PFSK-1 (cell line): ENCODE results near the gene MACC1.

ENCODE experiments used
- FOXP2 ChIP-seq: optimal IDR thresholded peaks from 2 replicates; pipeline ENCODE3; 2011; ENCODE audit warnings: borderline replicate concordance, control low read depth, inconsistent platforms; ENCODE audit not compliant: insufficient read depth; ENCODE audit errors: extremely low read length, extremely low read depth
- POLR2AphosphoS5 ChIP-seq: IDR thresholded peaks from 2 replicates; pipeline ENCODE4 v1.6.1; 2012; ENCODE audit warnings: low read depth, mild to moderate bottlenecking, control low read depth, low read length, moderate library complexity
- SIN3A ChIP-seq: IDR thresholded peaks from 2 replicates; pipeline ENCODE4 v1.6.1; 2012; ENCODE audit warnings: mild to moderate bottlenecking, low read length, moderate library complexity, borderline replicate concordance; ENCODE audit not compliant: insufficient read depth
- TAF1 ChIP-seq: IDR thresholded peaks from 2 replicates; pipeline ENCODE4 v1.6.1; 2012; ENCODE audit warnings: low read length, control low read depth, borderline replicate concordance; ENCODE audit not compliant: insufficient read depth
- TF ChIP-seq, protein P1 (sequence below), 2 experiments: IDR thresholded peaks; 2 replicates each; pipeline versions ENCODE4 v1.6.1 to v1.8.0; 2011 to 2012; ENCODE audit warnings: low read depth in 2 of 2, low read length in 2 of 2, control low read depth in 1 of 2, inconsistent platforms in 1 of 2, mild to moderate bottlenecking in 1 of 2, moderate library complexity in 1 of 2; ENCODE audit not compliant: insufficient read depth in 1 of 2

The MACC1 gene

DNA sequence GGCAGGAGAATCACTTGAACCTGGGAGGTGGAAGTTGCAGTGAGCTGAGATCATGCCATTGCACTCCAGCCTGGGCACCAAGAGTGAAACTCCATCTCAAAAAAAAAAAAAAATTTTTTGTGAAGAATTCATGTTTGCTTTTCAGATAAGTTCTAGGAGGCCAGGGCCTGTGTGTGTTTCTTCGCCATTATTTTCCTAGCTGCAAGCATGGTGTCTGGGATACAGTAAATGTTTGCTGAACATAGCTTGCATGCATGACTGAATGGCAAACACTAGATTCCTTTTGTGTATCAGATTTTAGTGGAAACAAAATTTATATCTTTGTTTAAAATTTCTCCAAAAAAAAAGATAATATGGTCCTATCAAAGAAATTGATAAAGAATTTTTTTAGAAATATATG is 9.7 kb upstream of the MACC1 start:
- TF ChIP-seq FOXP2 (no peak), SIN3A (no peak), POLR2AphosphoS5 (no peak), TAF1 (no peak)
- TF ChIP-seq, protein P1, sequence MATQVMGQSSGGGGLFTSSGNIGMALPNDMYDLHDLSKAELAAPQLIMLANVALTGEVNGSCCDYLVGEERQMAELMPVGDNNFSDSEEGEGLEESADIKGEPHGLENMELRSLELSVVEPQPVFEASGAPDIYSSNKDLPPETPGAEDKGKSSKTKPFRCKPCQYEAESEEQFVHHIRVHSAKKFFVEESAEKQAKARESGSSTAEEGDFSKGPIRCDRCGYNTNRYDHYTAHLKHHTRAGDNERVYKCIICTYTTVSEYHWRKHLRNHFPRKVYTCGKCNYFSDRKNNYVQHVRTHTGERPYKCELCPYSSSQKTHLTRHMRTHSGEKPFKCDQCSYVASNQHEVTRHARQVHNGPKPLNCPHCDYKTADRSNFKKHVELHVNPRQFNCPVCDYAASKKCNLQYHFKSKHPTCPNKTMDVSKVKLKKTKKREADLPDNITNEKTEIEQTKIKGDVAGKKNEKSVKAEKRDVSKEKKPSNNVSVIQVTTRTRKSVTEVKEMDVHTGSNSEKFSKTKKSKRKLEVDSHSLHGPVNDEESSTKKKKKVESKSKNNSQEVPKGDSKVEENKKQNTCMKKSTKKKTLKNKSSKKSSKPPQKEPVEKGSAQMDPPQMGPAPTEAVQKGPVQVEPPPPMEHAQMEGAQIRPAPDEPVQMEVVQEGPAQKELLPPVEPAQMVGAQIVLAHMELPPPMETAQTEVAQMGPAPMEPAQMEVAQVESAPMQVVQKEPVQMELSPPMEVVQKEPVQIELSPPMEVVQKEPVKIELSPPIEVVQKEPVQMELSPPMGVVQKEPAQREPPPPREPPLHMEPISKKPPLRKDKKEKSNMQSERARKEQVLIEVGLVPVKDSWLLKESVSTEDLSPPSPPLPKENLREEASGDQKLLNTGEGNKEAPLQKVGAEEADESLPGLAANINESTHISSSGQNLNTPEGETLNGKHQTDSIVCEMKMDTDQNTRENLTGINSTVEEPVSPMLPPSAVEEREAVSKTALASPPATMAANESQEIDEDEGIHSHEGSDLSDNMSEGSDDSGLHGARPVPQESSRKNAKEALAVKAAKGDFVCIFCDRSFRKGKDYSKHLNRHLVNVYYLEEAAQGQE (IDR thresholded peaks at IDR 0.05; ENCODE audit: insufficient read depth in 1 of 2, low read depth in 2 of 2, low read length in 2 of 2) = no peak

DNA sequence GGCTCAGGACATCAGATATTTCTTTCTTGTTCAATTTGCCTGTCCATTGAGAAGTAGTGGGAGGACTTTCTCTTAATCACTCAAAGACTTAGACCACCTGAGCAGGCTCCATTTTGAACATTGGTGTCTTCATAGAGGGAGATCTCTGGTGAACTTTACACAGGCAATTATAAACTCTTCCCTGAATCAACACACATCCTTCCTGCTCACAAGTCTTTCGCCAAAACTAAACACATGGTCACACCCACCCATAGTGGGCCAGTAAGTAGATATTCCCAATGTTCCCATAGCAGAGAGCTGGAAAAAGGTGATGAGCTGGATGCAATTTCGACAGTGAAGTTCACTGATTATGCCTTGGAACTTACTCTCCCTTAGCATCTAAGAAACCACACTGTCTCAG is 8.2 kb upstream of the MACC1 start:
- TF ChIP-seq, protein P1 (IDR thresholded peaks at IDR 0.05; ENCODE audit: insufficient read depth in 1 of 2, low read depth in 2 of 2, low read length in 2 of 2) = no peak
- TF ChIP-seq SIN3A (no peak), FOXP2 (no peak), TAF1 (no peak), POLR2AphosphoS5 (no peak)

DNA sequence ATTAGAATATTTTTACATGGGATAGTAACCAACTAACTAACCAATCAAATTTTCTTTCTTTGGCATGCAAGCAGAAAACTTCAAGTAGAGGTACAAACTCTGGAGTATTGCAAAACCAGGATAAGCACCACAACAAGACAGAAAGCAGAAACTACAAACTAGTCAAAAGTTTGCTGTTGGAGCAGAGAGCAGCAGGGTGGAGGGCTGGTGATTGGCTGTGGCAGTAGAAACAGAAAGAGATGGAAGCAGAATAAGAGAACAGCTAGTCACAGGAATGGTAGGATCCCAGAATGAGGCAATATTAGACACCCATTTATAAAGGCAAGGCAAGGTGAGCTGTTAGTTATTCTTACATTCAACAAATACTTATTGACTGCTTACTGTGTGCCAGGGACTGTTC is 6.8 kb upstream of the MACC1 start:
- TF ChIP-seq TAF1 (no peak), POLR2AphosphoS5 (no peak), FOXP2 (no peak), SIN3A (no peak)
- TF ChIP-seq, protein P1 (IDR thresholded peaks at IDR 0.05; ENCODE audit: insufficient read depth in 1 of 2, low read depth in 2 of 2, low read length in 2 of 2) = no peak

DNA sequence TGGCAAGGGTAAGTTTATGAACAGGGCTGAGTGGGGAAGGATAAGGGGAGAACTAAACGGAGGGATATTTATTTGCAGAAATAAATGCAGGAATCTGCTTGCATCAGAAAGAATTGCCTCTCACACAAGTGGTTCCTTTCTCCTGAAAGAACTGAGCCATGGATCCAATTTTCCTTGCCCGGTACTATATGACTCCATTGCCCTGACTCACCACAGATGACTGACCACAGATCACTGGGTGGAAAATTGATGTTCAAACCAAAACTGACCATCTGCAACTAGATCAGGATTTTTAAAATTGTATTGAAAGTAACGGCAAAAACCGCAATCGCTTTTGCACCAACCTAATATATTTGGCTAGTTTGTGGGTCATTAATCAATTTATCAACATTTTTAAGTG is 6.2 kb upstream of the MACC1 start:
- TF ChIP-seq, protein P1 (IDR thresholded peaks at IDR 0.05; ENCODE audit: insufficient read depth in 1 of 2, low read depth in 2 of 2, low read length in 2 of 2) = no peak
- TF ChIP-seq TAF1 (no peak), POLR2AphosphoS5 (no peak), SIN3A (no peak), FOXP2 (no peak)

DNA sequence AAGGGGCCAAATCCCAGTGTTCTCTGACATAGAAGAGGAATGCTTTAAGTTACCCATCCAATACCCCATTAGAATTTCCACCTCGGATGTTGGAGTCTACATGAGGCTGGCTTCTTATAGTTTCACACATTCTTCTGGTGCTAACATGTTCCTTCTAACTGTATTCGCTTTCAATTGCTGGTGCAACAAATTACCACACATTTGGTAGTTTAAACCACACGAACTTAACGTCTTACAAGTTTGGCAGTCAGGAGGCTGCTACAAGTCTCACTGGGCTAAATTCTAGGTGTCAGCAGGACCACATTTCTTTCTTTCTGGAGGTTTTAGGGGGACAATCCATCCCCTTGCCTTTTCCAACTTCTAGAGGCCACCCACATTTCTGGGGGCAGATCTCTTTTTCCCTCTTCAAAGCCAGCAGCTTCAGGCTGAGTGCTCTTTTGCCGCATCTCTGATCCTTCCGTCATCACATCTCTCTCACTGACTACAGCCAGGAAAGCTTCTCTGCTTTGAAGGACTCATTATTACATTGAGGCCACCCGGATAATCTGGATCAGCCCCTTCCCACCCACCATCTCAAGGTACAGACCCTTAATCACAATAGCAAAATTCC is 5.1 kb upstream of the MACC1 start:
- TF ChIP-seq SIN3A = no peak
- TF ChIP-seq FOXP2 = no peak
- TF ChIP-seq POLR2AphosphoS5 = no peak
- TF ChIP-seq, protein P1 (IDR thresholded peaks at IDR 0.05; ENCODE audit: insufficient read depth in 1 of 2, low read depth in 2 of 2, low read length in 2 of 2) = no peak
- no peak for TF ChIP-seq TAF1
